ENCODE measurements around the gene CACNA2D2.

The CACNA2D2 gene

GRCh38 chr3:50390508-50391224 lies 112.8 kb downstream of the CACNA2D2 start:
- DNase-seq, result no peak

GRCh38 chr3:50389414-50389767 lies 114.0 kb downstream of the CACNA2D2 start:
- no peak for DNase-seq

- DNase-seq, result no peak
These were observed 114.6 kb downstream of the CACNA2D2 start for GRCh38 chr3:50388720-50389413.

- DNase-seq, result no peak
These were observed 115.3 kb downstream of the CACNA2D2 start for GRCh38 chr3:50388016-50388719.

- no peak for DNase-seq
These were observed 117.7 kb downstream of the CACNA2D2 start for GRCh38 chr3:50385754-50386153.

- no peak for DNase-seq
These were observed 119.7 kb downstream of the CACNA2D2 start for GRCh38 chr3:50383750-50384149.

GRCh38 chr3:50382722-50383121 lies 120.7 kb downstream of the CACNA2D2 start:
- no peak for DNase-seq

GRCh38 chr3:50381383-50381782 lies 122.1 kb downstream of the CACNA2D2 start:
- DNase-seq, result no peak

GRCh38 chr3:50380405-50381085 lies 122.9 kb downstream of the CACNA2D2 start:
- DNase-seq, result no peak

GRCh38 chr3:50378757-50379156 lies 124.7 kb downstream of the CACNA2D2 start:
- no peak for DNase-seq

- DNase-seq, result no peak
These were observed 125.4 kb downstream of the CACNA2D2 start for GRCh38 chr3:50378024-50378423.

- no peak for DNase-seq
These were observed 128.0 kb downstream of the CACNA2D2 start for GRCh38 chr3:50375258-50375931.

GRCh38 chr3:50374363-50375257 lies 128.8 kb downstream of the CACNA2D2 start:
- DNase-seq, result no peak

- no peak for DNase-seq
These were observed 130.0 kb downstream of the CACNA2D2 start for GRCh38 chr3:50373146-50374051.

GRCh38 chr3:50372349-50372748 lies 131.1 kb downstream of the CACNA2D2 start:
- DNase-seq, result no peak

GRCh38 chr3:50371133-50371685 lies 132.2 kb downstream of the CACNA2D2 start:
- DNase-seq, result no peak

GRCh38 chr3:50370594-50370993 lies 132.8 kb downstream of the CACNA2D2 start:
- no peak for DNase-seq

- DNase-seq, result no peak
These were observed 134.3 kb downstream of the CACNA2D2 start for GRCh38 chr3:50369012-50369670.

- no peak for DNase-seq
These were observed 137.6 kb downstream of the CACNA2D2 start for GRCh38 chr3:50365842-50366220.

Measured in activated CD4-positive, alpha-beta T cell treated with anti-CD3 and anti-CD28 coated beads, Interleukin-2, Interleukin-6, amounts not matched to agents 100 ng/mL and 50 ng/mL, durations not matched to agents 16 hours and 8 hours (primary cell).